H1 (cell line): Measurements from ENCODE around the gene MACROD1. TPM values are rescaled to one million over a fixed set of nuclear protein-coding genes. Genes with fewer than 3 reads are reported as not detected.

Experiments used
- ATF3 ChIP-seq: IDR thresholded peaks from 2 replicates; pipeline ENCODE4 v1.6.1; 2011; ENCODE audit warnings: low read depth, mild to moderate bottlenecking, low read length; ENCODE audit not compliant: insufficient read depth
- BRCA1 ChIP-seq: IDR thresholded peaks from 2 replicates; pipeline ENCODE4 v1.6.1; 2012; ENCODE audit warnings: low read depth, low read length, improper control_type of control experiment
- EGR1 ChIP-seq: IDR thresholded peaks from 2 replicates; pipeline ENCODE4 v1.6.1; 2011; ENCODE audit warnings: low read depth, low read length, borderline replicate concordance
- KDM5A ChIP-seq: fragments of 200-600 bp; IDR thresholded peaks from 2 replicates; pipeline ENCODE4 v1.7.1; 2012; ENCODE audit warnings: mild to moderate bottlenecking, low read length, inconsistent platforms, mixed read lengths
- MAX ChIP-seq: IDR thresholded peaks from 2 replicates; pipeline ENCODE4 v1.6.1; 2012; ENCODE audit warnings: inconsistent platforms
- polyA plus RNA-seq, 7 experiments: library from polyadenylated mRNA; depleted of rRNA in 3 of 7; stranded (reverse) in 5 of 7; unstranded in 2 of 7; fragments of >200 nt in 5 of 7; fragments of 200-250 nt in 2 of 7; gene quantifications; 1 replicate in 5 of 7; 2 replicates in 1 of 7; 4 replicates in 1 of 7; pipeline versions ENCODE4 v1.2.1 to v1.2.3, GENCODE V29; 2011 to 2013; ENCODE audit warnings: missing spikeins in 2 of 7, mixed read lengths in 2 of 7
- total RNA-seq: library from RNA; stranded (reverse); fragmentation: NEBNext Ultra II Directional; extraction: Animal tissue kit (Norgen Biotek cat#: 25700); gene quantifications from 2 replicates; pipeline ENCODE4 v1.2.1, GENCODE V29; 2021

MACROD1 gene
- total and polyA plus RNA-seq, 2 of the 8 experiments (the other 6 are each of a cell fraction or from before 2014, with no cell fraction given) = 19.5 to 34.1 TPM

GRCh38 chr11:64006398-64006797, 159.5 kb downstream of the MACROD1 start (continued):
- TF ChIP-seq BRCA1 (no peak), ATF3 (no peak), KDM5A (no peak), EGR1 (no peak), MAX (no peak)
- TF ChIP-seq, all 59 proteins: peak for 0
